ENCODE data around the gene KNDC1. TPM values are rescaled to one million over a fixed set of nuclear protein-coding genes. Genes with fewer than 3 reads are reported as not detected.

The KNDC1 gene
- total and polyA plus RNA-seq, 10 of the 15 experiments (the other 5 are each of a cell fraction or from before 2014, with no cell fraction given) = 0.03 to 0.11 (median 0.05) TPM; not detected in 7

GRCh38 chr10:133231244-133231945 lies 71.4 kb downstream of the KNDC1 start (continued):
- TF ChIP-seq, protein P1, sequence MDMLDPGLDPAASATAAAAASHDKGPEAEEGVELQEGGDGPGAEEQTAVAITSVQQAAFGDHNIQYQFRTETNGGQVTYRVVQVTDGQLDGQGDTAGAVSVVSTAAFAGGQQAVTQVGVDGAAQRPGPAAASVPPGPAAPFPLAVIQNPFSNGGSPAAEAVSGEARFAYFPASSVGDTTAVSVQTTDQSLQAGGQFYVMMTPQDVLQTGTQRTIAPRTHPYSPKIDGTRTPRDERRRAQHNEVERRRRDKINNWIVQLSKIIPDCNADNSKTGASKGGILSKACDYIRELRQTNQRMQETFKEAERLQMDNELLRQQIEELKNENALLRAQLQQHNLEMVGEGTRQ (IDR thresholded peaks at IDR 0.05; ENCODE audit: borderline replicate concordance, low read depth, low read length) = no peak
- no peak for TF ChIP-seq HDAC6 (IDR thresholded peaks at IDR 0.05; ENCODE audit: unreplicated experiment)
- no peak for TF ChIP-seq IRF4 (IDR thresholded peaks at IDR 0.05; ENCODE audit: low read depth, low read length)
- TF ChIP-seq RFX5 (IDR thresholded peaks at IDR 0.05; ENCODE audit: low read depth, low read length) = no peak

GRCh38 chr10:133231946-133232574 lies 72.0 kb downstream of the KNDC1 start:
- ChIA-PET POLR2A (no interaction called here), CTCF (no interaction called here), RAD21 (ENCODE audit: unreplicated experiment) (no interaction called here), SMC1A (ENCODE audit: uncharacterized antibody, unreplicated experiment) (no interaction called here)
- Histone ChIP-seq H3K4me1 (ENCODE audit: control insufficient read depth, insufficient read depth, low read length) (no peaks in the 10 kb centered on the region), H3K9me3 (replicated peaks; ENCODE audit: control insufficient read depth, insufficient read depth, low read length) (no peaks in the 10 kb centered on the region), H3K79me2 (ENCODE audit: control insufficient read depth, insufficient read depth, low read length) (no peaks in the 10 kb centered on the region), H4K20me1 (ENCODE audit: control insufficient read depth, insufficient read depth) (no peaks in the 10 kb centered on the region), H2AFZ (ENCODE audit: control insufficient read depth, low read depth, low read length) (no peak overlapping the region), H3K27me3 (replicated peaks in 1 of 2; ENCODE audit: control insufficient read depth in 2 of 2, insufficient read depth in 2 of 2, low read length in 1 of 2) (peaks cover 0 to 3% of the 10 kb centered on the region in 2 experiments; a peak in 2 of 4 replicates), H3K4me2 (ENCODE audit: control insufficient read depth, insufficient read depth) (no peak overlapping the region), H3K36me3 (ENCODE audit: control insufficient read depth in 2 of 2, insufficient read depth in 2 of 2, low read length in 1 of 2) (no peaks in the 10 kb centered on the region), H3K4me3 (no peak overlapping the region), H3K9ac (ENCODE audit: control insufficient read depth, insufficient read depth, low read length) (no peak overlapping the region), H3K27ac (ENCODE audit: control insufficient read depth, insufficient read depth) (no peak overlapping the region)
- DNase-seq (ENCODE audit: low read depth, low spot score) (no peak), FAIRE-seq (no peak), ATAC-seq (no peak)
- BruUV-seq (replicated peaks) = no TSS peak
- in situ Hi-C loops (cut with MboI) = no loop called here
- WGBS (ENCODE audit: insufficient coverage, insufficient replicate concordance, low lambda C conversion rate, missing lambda C conversion rate) = 61% methylated on average over 11 of the region's 11 CpGs
- intact Hi-C loops (cut with micrococcal nuclease; ENCODE audit: unreplicated experiment) = no loop called here
- no peak for TF ChIP-seq IKZF2 (IDR thresholded peaks at IDR 0.05)
- no peak for TF ChIP-seq NBN (IDR thresholded peaks at IDR 0.05)
- TF ChIP-seq FOXM1 (IDR thresholded peaks at IDR 0.05; ENCODE audit: low read depth, low read length) = no peak
- TF ChIP-seq EZH2 (IDR thresholded peaks at IDR 0.05; ENCODE audit: borderline replicate concordance, control insufficient read depth, low read depth, low read length) = no peak
- no peak for TF ChIP-seq YY1 (IDR thresholded peaks at IDR 0.05; ENCODE audit: low read depth, low read length)
- no peak for TF ChIP-seq PBX3 (IDR thresholded peaks at IDR 0.05; ENCODE audit: insufficient replicate concordance, low read depth, low read length)
- TF ChIP-seq, protein P2, sequence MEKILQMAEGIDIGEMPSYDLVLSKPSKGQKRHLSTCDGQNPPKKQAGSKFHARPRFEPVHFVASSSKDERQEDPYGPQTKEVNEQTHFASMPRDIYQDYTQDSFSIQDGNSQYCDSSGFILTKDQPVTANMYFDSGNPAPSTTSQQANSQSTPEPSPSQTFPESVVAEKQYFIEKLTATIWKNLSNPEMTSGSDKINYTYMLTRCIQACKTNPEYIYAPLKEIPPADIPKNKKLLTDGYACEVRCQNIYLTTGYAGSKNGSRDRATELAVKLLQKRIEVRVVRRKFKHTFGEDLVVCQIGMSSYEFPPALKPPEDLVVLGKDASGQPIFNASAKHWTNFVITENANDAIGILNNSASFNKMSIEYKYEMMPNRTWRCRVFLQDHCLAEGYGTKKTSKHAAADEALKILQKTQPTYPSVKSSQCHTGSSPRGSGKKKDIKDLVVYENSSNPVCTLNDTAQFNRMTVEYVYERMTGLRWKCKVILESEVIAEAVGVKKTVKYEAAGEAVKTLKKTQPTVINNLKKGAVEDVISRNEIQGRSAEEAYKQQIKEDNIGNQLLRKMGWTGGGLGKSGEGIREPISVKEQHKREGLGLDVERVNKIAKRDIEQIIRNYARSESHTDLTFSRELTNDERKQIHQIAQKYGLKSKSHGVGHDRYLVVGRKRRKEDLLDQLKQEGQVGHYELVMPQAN (conservative IDR thresholded peaks at IDR 0.05) = no peak
- no peak for TF ChIP-seq PAX5 (IDR thresholded peaks at IDR 0.05; ENCODE audit: borderline replicate concordance, low read depth, low read length)
- no peak for TF ChIP-seq SIN3A (IDR thresholded peaks at IDR 0.05; ENCODE audit: low read depth, low read length)
- no peak for TF ChIP-seq JUNB (IDR thresholded peaks at IDR 0.05)
- no peak for TF ChIP-seq RFX5 (IDR thresholded peaks at IDR 0.05; ENCODE audit: low read depth, low read length)
